Vagina (tissue), 2 donors: ENCODE results near the gene FAM118B. TPM values are rescaled to one million over a fixed set of nuclear protein-coding genes. Genes with fewer than 3 reads are reported as not detected.

Source experiments
- DNase-seq, 2 donors: peaks; one replicate each; pipeline ENCODE4 v3.0.0-alpha.2; 2017; ENCODE audit errors: extremely low spot score in 2 of 2
- H3K27ac ChIP-seq: fragments of 200-600 bp; sonication (generic); one replicate; pipeline ENCODE4 v1.5.1; 2019
- H3K27me3 ChIP-seq: fragments of 200-600 bp; sonication (generic); one replicate; pipeline ENCODE4 v1.5.1; 2019
- H3K36me3 ChIP-seq, 2 donors: fragments of 200-600 bp; sonication (generic); one replicate each; pipeline ENCODE4 v1.5.1; 2017 to 2019
- H3K4me1 ChIP-seq: fragments of 200-600 bp; sonication (generic); one replicate; pipeline ENCODE4 v1.5.1; 2019
- H3K4me3 ChIP-seq, 2 donors: fragments of 200-600 bp; sonication (generic); 1 replicate in 1 of 2; 2 replicates in 1 of 2; pipeline ENCODE4 v1.5.1; 2016 to 2019
- H3K9me3 ChIP-seq: fragments of 200-600 bp; sonication (generic); one replicate; pipeline ENCODE4 v1.5.1; 2019
- CTCF ChIP-seq, 3 experiments: fragments of 450-650 bp in 2 of 3; fragments of 200-600 bp in 1 of 3; sonication (generic) in 1 of 3; IDR thresholded peaks; one replicate each; pipeline ENCODE4 v1.5.1; 2017 to 2019; ENCODE audit warnings: antibody characterized with exemption in 3 of 3, mild to moderate bottlenecking in 2 of 3, moderate library complexity in 2 of 3
- POLR2A ChIP-seq, 2 donors: fragments of 450-650 bp; IDR thresholded peaks; one replicate each; pipeline ENCODE4 v1.6.1; 2017; ENCODE audit warnings: antibody characterized with exemption in 2 of 2, mild to moderate bottlenecking in 2 of 2, moderate library complexity in 2 of 2
- POLR2AphosphoS5 ChIP-seq, 2 donors: sonication (generic); formaldehyde crosslinking; IDR thresholded peaks; one replicate each; pipeline ENCODE4 v1.9.0; 2017; ENCODE audit warnings: antibody characterized with exemption in 2 of 2, mild to moderate bottlenecking in 2 of 2, low read depth in 1 of 2; ENCODE audit not compliant: insufficient read depth in 1 of 2
- intact Hi-C: fragments of 100-400 bp; cut with DNase I; formaldehyde crosslinking; loops from one replicate; pipeline ENCODE4 v1.15.1; 2023
- total RNA-seq: library from RNA; depleted of rRNA; stranded (reverse); fragments of >200 nt; gene quantifications from one replicate; pipeline ENCODE4 v1.2.3, GENCODE V29; 2016

The FAM118B gene
- total RNA-seq, 1 donor from 2014 or later = 14.7 TPM

GRCh38 chr11:126164781-126165180, 46.8 kb upstream of the FAM118B start:
- Histone ChIP-seq H3K4me3 (no peak overlapping the region), H3K9me3 (no peaks in the 10 kb centered on the region), H3K27ac (peak overlapping the region; percentile 63), H3K27me3 (no peaks in the 10 kb centered on the region), H3K36me3 (no peaks in the 10 kb centered on the region), H3K4me1 (peaks cover 24% of the 10 kb centered on the region)
- intact Hi-C loops = no loop called here
- no peak for TF ChIP-seq CTCF (IDR thresholded peaks at IDR 0.05)
- TF ChIP-seq POLR2A (IDR thresholded peaks at IDR 0.05) = no peak
- TF ChIP-seq POLR2AphosphoS5 (IDR thresholded peaks at IDR 0.05; ENCODE audit: insufficient read depth in 1 of 2, low read depth in 1 of 2) = no peak
- DNase-seq = no peak

- Histone ChIP-seq H3K27ac (peak overlapping the region; percentile 63), H3K27me3 (no peaks in the 10 kb centered on the region), H3K9me3 (no peaks in the 10 kb centered on the region), H3K4me3 (no peak overlapping the region), H3K36me3 (no peaks in the 10 kb centered on the region), H3K4me1 (peaks cover 24% of the 10 kb centered on the region)
- TF ChIP-seq CTCF (IDR thresholded peaks at IDR 0.05) = no peak
- DNase-seq = no peak
- intact Hi-C loops = no loop called here
These were observed 46.3 kb upstream of the FAM118B start for GRCh38 chr11:126165311-126165720.

- H3K4me3 ChIP-seq = no peak overlapping the region
- no peaks in the 10 kb centered on the region for H3K36me3 ChIP-seq
- DNase-seq = no peak
- peak overlapping the region; percentile 63 for H3K27ac ChIP-seq
- intact Hi-C loops = no loop called here
- no peaks in the 10 kb centered on the region for H3K27me3 ChIP-seq
- peaks cover 24% of the 10 kb centered on the region for H3K4me1 ChIP-seq
- no peak for TF ChIP-seq CTCF (IDR thresholded peaks at IDR 0.05)
- no peak for TF ChIP-seq POLR2A (IDR thresholded peaks at IDR 0.05)
- peak; percentile 15 to 79 for TF ChIP-seq POLR2AphosphoS5 (IDR thresholded peaks at IDR 0.05; ENCODE audit: insufficient read depth in 1 of 2, low read depth in 1 of 2)
- H3K9me3 ChIP-seq = no peaks in the 10 kb centered on the region
These were observed 45.8 kb upstream of the FAM118B start for GRCh38 chr11:126165757-126166156.

- TF ChIP-seq CTCF (IDR thresholded peaks at IDR 0.05) (no peak), POLR2AphosphoS5 (IDR thresholded peaks at IDR 0.05; ENCODE audit: insufficient read depth in 1 of 2, low read depth in 1 of 2) (no peak), POLR2A (IDR thresholded peaks at IDR 0.05) (no peak)
- Histone ChIP-seq H3K9me3 (no peaks in the 10 kb centered on the region), H3K4me1 (peaks cover 24% of the 10 kb centered on the region), H3K27me3 (no peaks in the 10 kb centered on the region), H3K27ac (peak overlapping the region; percentile 47), H3K4me3 (no peak overlapping the region), H3K36me3 (no peaks in the 10 kb centered on the region)
- intact Hi-C loops = no loop called here
- no peak for DNase-seq
These were observed 45.2 kb upstream of the FAM118B start for GRCh38 chr11:126166413-126166812.

- H3K27me3 ChIP-seq = no peaks in the 10 kb centered on the region
- peaks cover 24% of the 10 kb centered on the region for H3K4me1 ChIP-seq
- TF ChIP-seq CTCF (IDR thresholded peaks at IDR 0.05) = no peak
- no peak for TF ChIP-seq POLR2AphosphoS5 (IDR thresholded peaks at IDR 0.05; ENCODE audit: insufficient read depth in 1 of 2, low read depth in 1 of 2)
- TF ChIP-seq POLR2A (IDR thresholded peaks at IDR 0.05) = no peak
- H3K9me3 ChIP-seq = no peaks in the 10 kb centered on the region
- H3K4me3 ChIP-seq = no peak overlapping the region
- DNase-seq = no peak
- H3K36me3 ChIP-seq = no peaks in the 10 kb centered on the region
- H3K27ac ChIP-seq = no peak overlapping the region
- intact Hi-C loops = no loop called here
These were observed 44.1 kb upstream of the FAM118B start for GRCh38 chr11:126167488-126167887.
